ENCODE results near the gene SLC7A4. TPM values are rescaled to one million over a fixed set of nuclear protein-coding genes. Genes with fewer than 3 reads are reported as not detected.

Gene SLC7A4
- polyA plus RNA-seq, 1 of the 3 experiments (the other 2 are of a cell fraction): 0.02 TPM

- Histone ChIP-seq H3K9me3 (no peaks in the 10 kb centered on the region), H3K9me2 (no peaks in the 10 kb centered on the region), H3K4me2 (no peak overlapping the region), H3K27ac (ENCODE audit: low read depth in 2 of 2, low read length in 1 of 2) (no peak overlapping the region), H3K36me3 (replicated peaks in 1 of 2; ENCODE audit: control insufficient read depth in 1 of 2, insufficient read depth in 2 of 2, low read length in 1 of 2) (peaks cover 0 to 67% of the 10 kb centered on the region in 2 experiments), H3K9ac (no peak overlapping the region), H3K4me1 (ENCODE audit: control insufficient read depth in 1 of 2, insufficient read depth in 2 of 2, low read depth in 1 of 2, low read length in 1 of 2) (peaks cover 0 to 4% of the 10 kb centered on the region in 2 experiments; a peak in 2 of 4 replicates), H3K79me2 (ENCODE audit: insufficient read depth) (no peaks in the 10 kb centered on the region), H3K4me3 (ENCODE audit: low read depth in 2 of 2, low read length in 1 of 2) (no peak overlapping the region), H4K20me1 (ENCODE audit: insufficient read depth) (0 out of 2 replicates have a peak, but pooled peaks cover 5% of the 10 kb centered on the region), H2AFZ (ENCODE audit: low read depth) (no peak overlapping the region), H3K27me3 (ENCODE audit: insufficient read depth) (no peaks in the 10 kb centered on the region), H3F3A (replicated peaks; ENCODE audit: insufficient read depth) (peaks cover 5% of the 10 kb centered on the region)
- TF ChIP-seq, protein P1, sequence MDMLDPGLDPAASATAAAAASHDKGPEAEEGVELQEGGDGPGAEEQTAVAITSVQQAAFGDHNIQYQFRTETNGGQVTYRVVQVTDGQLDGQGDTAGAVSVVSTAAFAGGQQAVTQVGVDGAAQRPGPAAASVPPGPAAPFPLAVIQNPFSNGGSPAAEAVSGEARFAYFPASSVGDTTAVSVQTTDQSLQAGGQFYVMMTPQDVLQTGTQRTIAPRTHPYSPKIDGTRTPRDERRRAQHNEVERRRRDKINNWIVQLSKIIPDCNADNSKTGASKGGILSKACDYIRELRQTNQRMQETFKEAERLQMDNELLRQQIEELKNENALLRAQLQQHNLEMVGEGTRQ (IDR thresholded peaks at IDR 0.05; ENCODE audit: borderline replicate concordance, low read depth, low read length): no peak
- no peak for TF ChIP-seq JUND (IDR thresholded peaks at IDR 0.05)
- WGBS (ENCODE audit: low lambda C conversion rate): 90% methylated on average over 12 of the region's 30 CpGs
- ChIA-PET CTCF (interaction anchor here (0.6 to 1.3 kb wide), 3 partner anchors 12 to 1682 kb away, joined by 3 read pairs; partner anchors contain the start of gene LZTR1), POLR2A (interaction anchor here (1.1 kb wide), 1 partner anchor 12 kb away, joined by 4 read pairs; the partner anchor contains the start of gene LZTR1)
- no peak for DNase-seq
Measured at GRCh38 chr22:20994128-20994901, 38.0 kb downstream of the SLC7A4 start.

DNA sequence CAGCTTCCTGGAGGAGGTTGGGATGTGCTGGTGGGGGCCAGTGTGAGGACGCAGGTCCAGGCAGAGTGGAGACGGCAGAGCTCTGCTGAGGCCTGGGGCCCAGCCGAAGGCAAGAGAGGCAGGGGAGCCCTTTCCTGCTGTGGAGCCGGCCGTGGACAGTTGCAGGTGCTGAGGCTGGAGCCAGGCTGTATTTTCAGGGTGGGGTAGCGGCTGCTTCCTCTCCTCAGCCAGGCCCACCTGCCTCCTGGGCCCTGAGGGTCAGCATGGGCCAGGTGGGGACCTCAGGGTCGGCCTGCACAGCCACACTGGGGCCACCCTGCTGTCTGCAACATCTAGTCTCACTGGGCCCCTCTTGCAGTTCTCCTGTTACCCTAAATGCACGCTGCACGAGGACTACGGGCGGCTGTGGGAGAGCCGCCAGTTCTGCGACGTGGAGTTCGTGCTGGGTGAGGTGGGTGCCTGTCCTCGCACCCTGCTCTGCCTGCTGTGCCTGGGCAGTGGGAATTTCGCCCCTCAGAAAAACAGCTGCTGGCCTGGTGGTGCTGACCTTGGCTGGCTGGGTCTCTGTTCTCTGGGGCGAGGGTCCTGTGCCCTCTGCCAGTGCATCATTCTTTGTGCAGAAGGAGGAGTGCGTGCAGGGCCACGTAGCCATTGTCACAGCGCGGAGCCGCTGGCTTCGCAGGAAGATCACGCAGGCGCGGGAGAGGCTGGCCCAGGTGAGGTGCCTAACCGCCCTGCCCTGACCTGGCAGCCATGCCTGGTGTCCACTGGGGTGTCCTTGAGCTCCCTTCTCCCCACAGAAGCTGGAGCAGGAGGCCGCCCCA lies 38.8 kb downstream of the SLC7A4 start:
- ChIA-PET POLR2A (interaction anchor here (1.1 kb wide), 1 partner anchor 11 kb away, joined by 4 read pairs; the partner anchor contains the start of gene LZTR1), CTCF (interaction anchor here (1.3 kb wide), 1 partner anchor 12 kb away, joined by 3 read pairs; the partner anchor contains the start of gene LZTR1)
- no peaks in the 10 kb centered on the region for H3K79me2 ChIP-seq (ENCODE audit: insufficient read depth)
- no peaks in the 10 kb centered on the region for H3F3A ChIP-seq (replicated peaks; ENCODE audit: insufficient read depth)
- WGBS (ENCODE audit: low lambda C conversion rate): 95% methylated on average over 21 of the region's 29 CpGs
- H4K20me1 ChIP-seq (ENCODE audit: insufficient read depth): no peaks in the 10 kb centered on the region
- no peak overlapping the region for H3K27ac ChIP-seq (ENCODE audit: low read depth in 2 of 2, low read length in 1 of 2)
- H3K4me2 ChIP-seq: no peak overlapping the region
- no peaks in the 10 kb centered on the region for H3K9me3 ChIP-seq
- no peaks in the 10 kb centered on the region for H3K9me2 ChIP-seq
- H3K9ac ChIP-seq: no peak overlapping the region
- H3K36me3 ChIP-seq (replicated peaks in 1 of 2; ENCODE audit: control insufficient read depth in 1 of 2, insufficient read depth in 2 of 2, low read length in 1 of 2): peaks cover 0 to 71% of the 10 kb centered on the region in 2 experiments
- no peak overlapping the region for H3K4me3 ChIP-seq (ENCODE audit: low read depth in 2 of 2, low read length in 1 of 2)
- H2AFZ ChIP-seq (ENCODE audit: low read depth): no peak overlapping the region
- no peak for DNase-seq
- H3K4me1 ChIP-seq (ENCODE audit: control insufficient read depth in 1 of 2, insufficient read depth in 2 of 2, low read depth in 1 of 2, low read length in 1 of 2): no peaks in the 10 kb centered on the region
- H3K27me3 ChIP-seq (ENCODE audit: insufficient read depth): no peaks in the 10 kb centered on the region
- TF ChIP-seq NFIC (IDR thresholded peaks at IDR 0.05; ENCODE audit: borderline replicate concordance) (no peak), MEF2A (IDR thresholded peaks at IDR 0.05; ENCODE audit: borderline replicate concordance, low read depth) (no peak), TAF1 (IDR thresholded peaks at IDR 0.05; ENCODE audit: borderline replicate concordance, low read depth, low read length) (no peak), ELF1 (IDR thresholded peaks at IDR 0.05) (no peak), TEAD4 (IDR thresholded peaks at IDR 0.05; ENCODE audit: borderline replicate concordance, insufficient read depth) (no peak), FOXJ3 (CRISPR knock-in tag; IDR thresholded peaks at IDR 0.05) (no peak), CTCF (IDR thresholded peaks at IDR 0.05) (no peak), USF1 (IDR thresholded peaks at IDR 0.05; ENCODE audit: borderline replicate concordance, low read depth) (no peak), GATA2 (CRISPR knock-in tag; IDR thresholded peaks at IDR 0.05) (no peak), FOSL2 (IDR thresholded peaks at IDR 0.05; ENCODE audit: borderline replicate concordance, low read depth) (no peak)
- TF ChIP-seq, protein P2, sequence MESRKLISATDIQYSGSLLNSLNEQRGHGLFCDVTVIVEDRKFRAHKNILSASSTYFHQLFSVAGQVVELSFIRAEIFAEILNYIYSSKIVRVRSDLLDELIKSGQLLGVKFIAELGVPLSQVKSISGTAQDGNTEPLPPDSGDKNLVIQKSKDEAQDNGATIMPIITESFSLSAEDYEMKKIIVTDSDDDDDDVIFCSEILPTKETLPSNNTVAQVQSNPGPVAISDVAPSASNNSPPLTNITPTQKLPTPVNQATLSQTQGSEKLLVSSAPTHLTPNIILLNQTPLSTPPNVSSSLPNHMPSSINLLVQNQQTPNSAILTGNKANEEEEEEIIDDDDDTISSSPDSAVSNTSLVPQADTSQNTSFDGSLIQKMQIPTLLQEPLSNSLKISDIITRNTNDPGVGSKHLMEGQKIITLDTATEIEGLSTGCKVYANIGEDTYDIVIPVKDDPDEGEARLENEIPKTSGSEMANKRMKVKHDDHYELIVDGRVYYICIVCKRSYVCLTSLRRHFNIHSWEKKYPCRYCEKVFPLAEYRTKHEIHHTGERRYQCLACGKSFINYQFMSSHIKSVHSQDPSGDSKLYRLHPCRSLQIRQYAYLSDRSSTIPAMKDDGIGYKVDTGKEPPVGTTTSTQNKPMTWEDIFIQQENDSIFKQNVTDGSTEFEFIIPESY (IDR thresholded peaks at IDR 0.05; ENCODE audit: borderline replicate concordance, low read depth): no peak
- TF ChIP-seq, protein P3, sequence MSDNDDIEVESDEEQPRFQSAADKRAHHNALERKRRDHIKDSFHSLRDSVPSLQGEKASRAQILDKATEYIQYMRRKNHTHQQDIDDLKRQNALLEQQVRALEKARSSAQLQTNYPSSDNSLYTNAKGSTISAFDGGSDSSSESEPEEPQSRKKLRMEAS (IDR thresholded peaks at IDR 0.05; ENCODE audit: low read depth): no peak

Measured in SK-N-SH (cell line).